GM18868 (cell line): ENCODE measurements around the gene PPIL6.

Experiments
- ATAC-seq: cut with Tn5 transposase; IDR thresholded peaks from one replicate; pipeline ENCODE4 v1.9.1; 2021; ENCODE audit warnings: mild to moderate bottlenecking, moderate library complexity; ENCODE audit not compliant: unreplicated experiment

PPIL6 gene

GRCh38 chr6:109406196-109406595, 34.2 kb downstream of the PPIL6 start:
- no peak for ATAC-seq

DNA sequence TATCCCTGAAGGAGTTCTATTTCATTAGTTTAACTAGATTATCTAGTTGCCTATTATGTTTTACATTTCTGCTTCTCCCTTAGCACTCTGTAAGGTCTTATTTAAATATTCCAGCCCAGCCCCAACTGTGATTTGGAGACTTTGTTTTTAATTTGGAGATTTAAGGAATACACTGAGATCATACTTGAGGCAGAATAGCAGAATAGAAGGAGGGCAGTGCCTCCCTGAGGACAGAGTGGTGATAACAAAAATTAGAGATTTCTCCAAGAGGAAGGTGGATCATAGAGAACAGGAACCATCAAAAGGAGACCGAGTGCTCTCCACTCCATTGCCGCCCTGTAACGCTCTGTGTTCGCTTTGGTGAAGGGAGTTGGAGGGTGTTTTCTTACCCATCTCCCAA, 43.4 kb downstream of the PPIL6 start:
- ATAC-seq, result no peak

- no peak for ATAC-seq
Measured at GRCh38 chr6:109396046-109396718, 44.2 kb downstream of the PPIL6 start.

- ATAC-seq, result no peak
Measured at GRCh38 chr6:109393886-109394281, 46.5 kb downstream of the PPIL6 start.

GRCh38 chr6:109393157-109393885, 47.1 kb downstream of the PPIL6 start:
- no peak for ATAC-seq

GRCh38 chr6:109389650-109390274, 50.7 kb downstream of the PPIL6 start:
- ATAC-seq, result no peak

GRCh38 chr6:109388265-109388664, 52.2 kb downstream of the PPIL6 start:
- ATAC-seq, result no peak

DNA sequence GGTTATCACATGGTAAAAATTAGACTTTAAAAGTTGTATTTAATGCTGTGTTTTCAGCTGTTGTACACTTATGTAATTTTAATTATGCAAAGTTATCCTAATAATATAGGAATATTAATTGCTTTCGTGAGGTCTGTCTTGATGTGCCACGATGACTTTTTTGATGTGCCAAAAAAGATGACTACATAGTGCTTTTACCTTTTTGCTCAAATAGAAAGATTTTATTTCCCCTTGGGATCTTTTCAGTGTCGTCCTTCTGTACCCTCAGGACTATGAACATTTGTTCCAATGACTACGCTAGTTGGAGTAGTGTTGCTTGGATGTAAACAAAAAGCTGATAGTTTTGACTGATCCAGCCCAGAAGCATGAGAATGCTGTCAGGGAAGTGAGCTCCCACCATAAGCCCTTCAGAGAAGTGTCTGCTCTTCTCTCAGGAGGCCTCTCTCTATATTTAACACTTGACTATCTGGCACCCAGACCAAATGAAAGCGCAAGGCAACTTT, 56.9 kb downstream of the PPIL6 start:
- ATAC-seq, result no peak

DNA sequence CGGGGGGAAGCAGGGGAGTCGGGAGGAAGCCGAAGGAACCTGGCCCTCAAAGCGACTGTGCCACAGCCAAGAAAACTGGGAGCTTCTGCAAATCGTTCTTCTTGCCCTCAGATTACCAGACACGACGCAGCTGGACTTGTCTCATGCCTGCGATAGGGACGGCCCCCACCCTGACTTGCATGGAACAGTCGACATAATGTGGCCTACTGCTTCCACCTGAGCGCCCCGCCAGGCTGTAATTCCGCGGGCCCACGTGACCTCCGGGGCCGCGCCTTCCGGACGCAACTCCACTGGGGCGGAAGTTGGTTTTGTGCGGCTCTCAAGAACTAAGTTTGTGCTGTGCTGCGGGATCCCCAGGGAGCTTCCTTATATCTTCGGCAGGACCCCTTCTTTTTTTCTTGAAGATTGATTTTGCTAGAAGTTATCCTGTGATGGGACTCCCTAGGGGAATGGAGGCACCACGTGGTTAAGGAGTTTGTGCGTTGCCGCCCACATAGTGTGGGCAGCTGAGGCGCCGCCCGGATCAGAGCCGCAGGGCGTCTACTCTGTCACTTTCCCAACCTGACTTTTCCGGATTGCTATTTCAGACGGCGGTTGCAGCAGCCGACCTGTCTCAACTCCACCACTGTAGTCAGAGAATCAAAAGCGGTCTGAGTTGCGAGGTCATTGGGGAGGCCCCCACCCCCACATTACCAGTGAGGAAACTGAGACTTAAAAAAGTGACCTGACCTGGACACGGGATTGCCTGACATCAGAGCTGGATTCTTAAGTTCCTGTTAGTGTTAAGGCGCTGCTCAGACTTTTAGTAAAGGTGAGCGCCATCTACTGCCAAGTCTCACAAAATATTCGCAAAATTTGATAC, 57.6 kb downstream of the PPIL6 start:
- peak; percentile 64 for ATAC-seq

DNA sequence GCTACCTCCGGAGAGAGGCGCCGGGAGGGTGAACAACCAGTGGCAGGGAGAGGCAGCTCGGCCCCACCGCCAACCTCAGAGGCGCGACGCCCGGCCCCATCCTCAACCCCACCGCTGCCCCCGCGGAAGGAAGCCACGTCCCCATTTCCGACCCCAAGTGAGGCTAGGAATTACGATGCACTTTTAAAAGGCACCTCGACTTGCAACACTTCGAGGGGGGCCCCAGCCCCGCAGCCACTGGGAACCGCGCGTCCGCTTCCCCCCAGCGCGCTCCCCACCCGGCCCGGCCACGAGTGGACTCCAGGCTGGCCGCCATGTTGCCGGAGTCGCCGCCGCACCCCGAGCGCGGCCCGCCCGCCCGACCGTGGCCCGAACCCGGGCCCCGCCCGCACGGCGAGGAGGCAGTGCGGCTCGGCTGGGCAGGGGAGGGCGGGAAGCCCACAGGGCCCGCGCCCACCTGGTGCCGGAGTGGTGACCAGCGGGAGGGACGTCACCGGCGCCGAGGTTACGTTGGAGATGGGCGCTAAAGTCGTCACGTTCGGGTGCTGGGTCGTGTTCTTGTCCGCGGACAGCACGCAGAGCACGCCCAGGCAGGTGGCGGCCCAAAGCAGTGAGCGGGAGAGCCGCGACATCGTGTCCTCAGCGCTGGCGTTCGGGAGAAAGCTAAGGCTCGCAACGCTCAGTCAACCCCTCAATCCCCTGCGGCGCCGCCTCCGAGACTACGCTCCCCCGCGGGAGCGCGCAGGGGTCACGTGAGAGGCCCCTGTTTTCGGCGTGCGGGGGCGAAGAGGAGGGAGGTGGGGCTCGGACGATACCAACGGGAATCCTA, 58.5 kb downstream of the PPIL6 start, which contains the start of gene CD164:
TSS of gene CD164 (minus strand) at position 721 of the 829 bp plus-strand sequence. CDS start at position 632, 89 bp downstream.
- ATAC-seq, result peak; percentile 44

GRCh38 chr6:109381061-109381746, 59.2 kb downstream of the PPIL6 start:
- no peak for ATAC-seq

GRCh38 chr6:109379711-109380110, 60.7 kb downstream of the PPIL6 start:
- no peak for ATAC-seq

- ATAC-seq, result no peak
Measured at GRCh38 chr6:109377717-109378116, 62.7 kb downstream of the PPIL6 start.

DNA sequence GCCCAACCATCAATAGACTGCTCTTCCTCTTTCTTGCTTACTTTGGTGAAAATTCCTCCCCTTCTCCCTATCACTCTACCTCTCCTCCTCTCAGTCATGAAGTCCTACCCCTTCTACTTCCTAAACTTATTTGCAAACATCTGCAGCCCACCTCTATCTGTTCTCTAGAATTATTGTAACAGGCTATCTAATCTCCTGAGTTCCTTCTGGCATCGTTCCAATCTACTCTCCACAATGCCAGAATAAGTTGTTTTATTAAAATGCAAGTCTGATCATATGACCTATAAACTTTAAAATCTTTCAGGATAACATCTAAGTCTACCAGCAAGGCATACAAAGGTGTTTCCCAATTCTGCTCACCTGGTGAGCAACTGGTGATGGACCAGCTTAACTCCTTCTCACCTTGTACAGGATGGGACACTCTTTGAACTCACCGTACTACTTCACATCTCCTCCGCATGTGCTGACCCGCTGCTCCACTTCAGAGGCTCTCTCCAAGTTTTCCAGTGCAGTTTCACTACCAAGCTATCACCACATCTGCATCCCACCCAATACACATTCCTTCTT, 66.0 kb downstream of the PPIL6 start:
- no peak for ATAC-seq

DNA sequence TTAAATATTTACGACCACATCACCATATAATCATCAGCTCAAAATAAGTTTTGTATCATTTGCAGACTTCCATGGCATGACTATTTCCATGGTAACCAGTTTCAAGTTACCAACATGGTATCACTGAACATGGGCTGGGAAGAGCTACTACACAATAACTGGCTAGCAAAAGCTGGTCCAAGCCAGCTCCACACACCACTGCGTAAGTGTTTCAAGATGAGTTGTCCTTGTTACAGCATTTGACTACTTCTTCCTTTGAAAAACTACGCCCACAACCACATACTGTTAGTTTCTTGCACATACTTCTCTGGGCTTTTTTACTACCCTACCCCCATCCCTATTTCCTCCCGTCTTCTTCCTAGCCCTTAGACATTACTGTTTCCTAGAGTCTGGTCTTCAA, 66.7 kb downstream of the PPIL6 start:
- peak; percentile 98 for ATAC-seq

- ATAC-seq, result peak; percentile 9
Measured at GRCh38 chr6:109373331-109373730, 67.1 kb downstream of the PPIL6 start.

GRCh38 chr6:109372130-109372529, 68.3 kb downstream of the PPIL6 start:
- no peak for ATAC-seq

DNA sequence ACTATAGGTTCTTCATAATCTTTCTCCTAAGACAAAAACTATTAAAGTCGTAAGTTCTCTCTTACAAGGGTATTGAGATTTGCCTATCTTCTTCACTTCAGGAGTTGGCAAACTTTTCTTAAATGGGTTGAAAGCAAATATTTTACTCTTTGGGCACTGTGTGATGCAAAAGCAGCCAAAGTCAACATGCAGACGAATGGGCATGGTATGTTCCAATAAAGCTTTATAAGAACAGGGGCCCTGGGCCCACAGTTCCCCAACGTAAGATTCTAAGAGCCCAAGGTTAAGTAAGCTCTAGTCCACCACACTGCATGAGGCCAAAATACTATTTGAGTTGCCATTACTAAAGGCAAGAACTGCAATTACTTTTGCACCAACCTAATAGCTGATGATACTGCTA, 69.6 kb downstream of the PPIL6 start:
- no peak for ATAC-seq

GRCh38 chr6:109370336-109370735, 70.1 kb downstream of the PPIL6 start:
- ATAC-seq, result no peak
